ENCODE measurements around the gene ENDOD1. TPM values are rescaled to one million over a fixed set of nuclear protein-coding genes. Genes with fewer than 3 reads are reported as not detected.

The ENDOD1 gene
- total RNA-seq, 1 experiment from 2014 or later: 3.3 TPM

GRCh38 chr11:95104121-95104830 lies 14.6 kb downstream of the ENDOD1 start (continued):
- TF ChIP-seq JAZF1 (CRISPR knock-in tag; IDR thresholded peaks at IDR 0.05) (no peak), IRF1 (CRISPR knock-in tag; IDR thresholded peaks at IDR 0.05) (no peak), ZNF121 (CRISPR knock-in tag; IDR thresholded peaks at IDR 0.05) (no peak), ZSCAN18 (CRISPR knock-in tag; IDR thresholded peaks at IDR 0.05) (no peak)
- TF ChIP-seq, protein P1, sequence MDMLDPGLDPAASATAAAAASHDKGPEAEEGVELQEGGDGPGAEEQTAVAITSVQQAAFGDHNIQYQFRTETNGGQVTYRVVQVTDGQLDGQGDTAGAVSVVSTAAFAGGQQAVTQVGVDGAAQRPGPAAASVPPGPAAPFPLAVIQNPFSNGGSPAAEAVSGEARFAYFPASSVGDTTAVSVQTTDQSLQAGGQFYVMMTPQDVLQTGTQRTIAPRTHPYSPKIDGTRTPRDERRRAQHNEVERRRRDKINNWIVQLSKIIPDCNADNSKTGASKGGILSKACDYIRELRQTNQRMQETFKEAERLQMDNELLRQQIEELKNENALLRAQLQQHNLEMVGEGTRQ (CRISPR knock-in tag; IDR thresholded peaks at IDR 0.05): no peak

GRCh38 chr11:95104856-95105255 lies 15.2 kb downstream of the ENDOD1 start:
- CTCF ChIA-PET: interaction anchor here (1.1 kb wide), 1 partner anchor 11 kb away, joined by 4 read pairs; no protein-coding TSS in a partner anchor
- H3K9me3 Mint-ChIP-seq: no peaks in the 10 kb centered on the region
- no peaks in the 10 kb centered on the region for H3K36me3 Mint-ChIP-seq
- POLR2A ChIA-PET: no interaction called here
- H3K4me1 Mint-ChIP-seq: peaks cover 30% of the 10 kb centered on the region
- no peak overlapping the region for H3K4me3 Mint-ChIP-seq
- no peak for DNase-seq (ENCODE audit: low spot score)
- H3K27ac Mint-ChIP-seq: no peak overlapping the region
- H3K27me3 Mint-ChIP-seq (ENCODE audit: low read depth): no peaks in the 10 kb centered on the region; the same call in 1 of the 2 replicates
- ATAC-seq: no peak
- no peak for TF ChIP-seq JAZF1 (CRISPR knock-in tag; IDR thresholded peaks at IDR 0.05)
- TF ChIP-seq ATF3 (CRISPR knock-in tag; conservative IDR thresholded peaks at IDR 0.05): no peak
- TF ChIP-seq, protein P2, sequence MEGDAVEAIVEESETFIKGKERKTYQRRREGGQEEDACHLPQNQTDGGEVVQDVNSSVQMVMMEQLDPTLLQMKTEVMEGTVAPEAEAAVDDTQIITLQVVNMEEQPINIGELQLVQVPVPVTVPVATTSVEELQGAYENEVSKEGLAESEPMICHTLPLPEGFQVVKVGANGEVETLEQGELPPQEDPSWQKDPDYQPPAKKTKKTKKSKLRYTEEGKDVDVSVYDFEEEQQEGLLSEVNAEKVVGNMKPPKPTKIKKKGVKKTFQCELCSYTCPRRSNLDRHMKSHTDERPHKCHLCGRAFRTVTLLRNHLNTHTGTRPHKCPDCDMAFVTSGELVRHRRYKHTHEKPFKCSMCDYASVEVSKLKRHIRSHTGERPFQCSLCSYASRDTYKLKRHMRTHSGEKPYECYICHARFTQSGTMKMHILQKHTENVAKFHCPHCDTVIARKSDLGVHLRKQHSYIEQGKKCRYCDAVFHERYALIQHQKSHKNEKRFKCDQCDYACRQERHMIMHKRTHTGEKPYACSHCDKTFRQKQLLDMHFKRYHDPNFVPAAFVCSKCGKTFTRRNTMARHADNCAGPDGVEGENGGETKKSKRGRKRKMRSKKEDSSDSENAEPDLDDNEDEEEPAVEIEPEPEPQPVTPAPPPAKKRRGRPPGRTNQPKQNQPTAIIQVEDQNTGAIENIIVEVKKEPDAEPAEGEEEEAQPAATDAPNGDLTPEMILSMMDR (IDR thresholded peaks at IDR 0.05): no peak
- no peak for TF ChIP-seq TEAD1 (CRISPR knock-in tag; IDR thresholded peaks at IDR 0.05)
- no peak for TF ChIP-seq KAT7 (CRISPR knock-in tag; IDR thresholded peaks at IDR 0.05; ENCODE audit: borderline replicate concordance)
- no peak for TF ChIP-seq SOX15 (CRISPR knock-in tag; IDR thresholded peaks at IDR 0.05)
- TF ChIP-seq ELF4 (CRISPR knock-in tag; IDR thresholded peaks at IDR 0.05; ENCODE audit: low read depth): no peak
- TF ChIP-seq, protein P3, sequence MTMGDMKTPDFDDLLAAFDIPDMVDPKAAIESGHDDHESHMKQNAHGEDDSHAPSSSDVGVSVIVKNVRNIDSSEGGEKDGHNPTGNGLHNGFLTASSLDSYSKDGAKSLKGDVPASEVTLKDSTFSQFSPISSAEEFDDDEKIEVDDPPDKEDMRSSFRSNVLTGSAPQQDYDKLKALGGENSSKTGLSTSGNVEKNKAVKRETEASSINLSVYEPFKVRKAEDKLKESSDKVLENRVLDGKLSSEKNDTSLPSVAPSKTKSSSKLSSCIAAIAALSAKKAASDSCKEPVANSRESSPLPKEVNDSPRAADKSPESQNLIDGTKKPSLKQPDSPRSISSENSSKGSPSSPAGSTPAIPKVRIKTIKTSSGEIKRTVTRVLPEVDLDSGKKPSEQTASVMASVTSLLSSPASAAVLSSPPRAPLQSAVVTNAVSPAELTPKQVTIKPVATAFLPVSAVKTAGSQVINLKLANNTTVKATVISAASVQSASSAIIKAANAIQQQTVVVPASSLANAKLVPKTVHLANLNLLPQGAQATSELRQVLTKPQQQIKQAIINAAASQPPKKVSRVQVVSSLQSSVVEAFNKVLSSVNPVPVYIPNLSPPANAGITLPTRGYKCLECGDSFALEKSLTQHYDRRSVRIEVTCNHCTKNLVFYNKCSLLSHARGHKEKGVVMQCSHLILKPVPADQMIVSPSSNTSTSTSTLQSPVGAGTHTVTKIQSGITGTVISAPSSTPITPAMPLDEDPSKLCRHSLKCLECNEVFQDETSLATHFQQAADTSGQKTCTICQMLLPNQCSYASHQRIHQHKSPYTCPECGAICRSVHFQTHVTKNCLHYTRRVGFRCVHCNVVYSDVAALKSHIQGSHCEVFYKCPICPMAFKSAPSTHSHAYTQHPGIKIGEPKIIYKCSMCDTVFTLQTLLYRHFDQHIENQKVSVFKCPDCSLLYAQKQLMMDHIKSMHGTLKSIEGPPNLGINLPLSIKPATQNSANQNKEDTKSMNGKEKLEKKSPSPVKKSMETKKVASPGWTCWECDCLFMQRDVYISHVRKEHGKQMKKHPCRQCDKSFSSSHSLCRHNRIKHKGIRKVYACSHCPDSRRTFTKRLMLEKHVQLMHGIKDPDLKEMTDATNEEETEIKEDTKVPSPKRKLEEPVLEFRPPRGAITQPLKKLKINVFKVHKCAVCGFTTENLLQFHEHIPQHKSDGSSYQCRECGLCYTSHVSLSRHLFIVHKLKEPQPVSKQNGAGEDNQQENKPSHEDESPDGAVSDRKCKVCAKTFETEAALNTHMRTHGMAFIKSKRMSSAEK (CRISPR knock-in tag; IDR thresholded peaks at IDR 0.05; ENCODE audit: borderline replicate concordance): no peak
- no peak for TF ChIP-seq USF1 (CRISPR knock-in tag; IDR thresholded peaks at IDR 0.05)
- TF ChIP-seq, protein P4, sequence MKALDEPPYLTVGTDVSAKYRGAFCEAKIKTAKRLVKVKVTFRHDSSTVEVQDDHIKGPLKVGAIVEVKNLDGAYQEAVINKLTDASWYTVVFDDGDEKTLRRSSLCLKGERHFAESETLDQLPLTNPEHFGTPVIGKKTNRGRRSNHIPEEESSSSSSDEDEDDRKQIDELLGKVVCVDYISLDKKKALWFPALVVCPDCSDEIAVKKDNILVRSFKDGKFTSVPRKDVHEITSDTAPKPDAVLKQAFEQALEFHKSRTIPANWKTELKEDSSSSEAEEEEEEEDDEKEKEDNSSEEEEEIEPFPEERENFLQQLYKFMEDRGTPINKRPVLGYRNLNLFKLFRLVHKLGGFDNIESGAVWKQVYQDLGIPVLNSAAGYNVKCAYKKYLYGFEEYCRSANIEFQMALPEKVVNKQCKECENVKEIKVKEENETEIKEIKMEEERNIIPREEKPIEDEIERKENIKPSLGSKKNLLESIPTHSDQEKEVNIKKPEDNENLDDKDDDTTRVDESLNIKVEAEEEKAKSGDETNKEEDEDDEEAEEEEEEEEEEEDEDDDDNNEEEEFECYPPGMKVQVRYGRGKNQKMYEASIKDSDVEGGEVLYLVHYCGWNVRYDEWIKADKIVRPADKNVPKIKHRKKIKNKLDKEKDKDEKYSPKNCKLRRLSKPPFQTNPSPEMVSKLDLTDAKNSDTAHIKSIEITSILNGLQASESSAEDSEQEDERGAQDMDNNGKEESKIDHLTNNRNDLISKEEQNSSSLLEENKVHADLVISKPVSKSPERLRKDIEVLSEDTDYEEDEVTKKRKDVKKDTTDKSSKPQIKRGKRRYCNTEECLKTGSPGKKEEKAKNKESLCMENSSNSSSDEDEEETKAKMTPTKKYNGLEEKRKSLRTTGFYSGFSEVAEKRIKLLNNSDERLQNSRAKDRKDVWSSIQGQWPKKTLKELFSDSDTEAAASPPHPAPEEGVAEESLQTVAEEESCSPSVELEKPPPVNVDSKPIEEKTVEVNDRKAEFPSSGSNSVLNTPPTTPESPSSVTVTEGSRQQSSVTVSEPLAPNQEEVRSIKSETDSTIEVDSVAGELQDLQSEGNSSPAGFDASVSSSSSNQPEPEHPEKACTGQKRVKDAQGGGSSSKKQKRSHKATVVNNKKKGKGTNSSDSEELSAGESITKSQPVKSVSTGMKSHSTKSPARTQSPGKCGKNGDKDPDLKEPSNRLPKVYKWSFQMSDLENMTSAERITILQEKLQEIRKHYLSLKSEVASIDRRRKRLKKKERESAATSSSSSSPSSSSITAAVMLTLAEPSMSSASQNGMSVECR (CRISPR knock-in tag; IDR thresholded peaks at IDR 0.05; ENCODE audit: borderline replicate concordance): no peak
- no peak for TF ChIP-seq HMGA2 (CRISPR knock-in tag; IDR thresholded peaks at IDR 0.05)
- no peak for TF ChIP-seq SMAD4 (CRISPR knock-in tag; IDR thresholded peaks at IDR 0.05)
- TF ChIP-seq FOXP1 (CRISPR knock-in tag; IDR thresholded peaks at IDR 0.05; ENCODE audit: borderline replicate concordance): no peak
- no peak for TF ChIP-seq NR3C1 (CRISPR knock-in tag; conservative IDR thresholded peaks at IDR 0.05; ENCODE audit: low read depth)

Measured in WTC11 (cell line).